Smooth muscle cell (in vitro differentiated cells): ENCODE results near the gene PTPRB. TPM values are rescaled to one million over a fixed set of nuclear protein-coding genes. Genes with fewer than 3 reads are reported as not detected.

Source experiments
- DNase-seq: peaks from one replicate; lab custom pipeline; 2025; ENCODE audit not compliant: unreplicated experiment; lab: John Stamatoyannopoulos, UW
- H2AFZ ChIP-seq: fragments of 200-600 bp; sonication (generic); 2 replicates; pipeline ENCODE4 v1.6.0; 2016; ENCODE audit warnings: antibody characterized with exemption, low read depth, mild to moderate bottlenecking
- H3F3A ChIP-seq: fragments of 200-600 bp; sonication (generic); 2 replicates; pipeline ENCODE4 v1.6.0; 2017; ENCODE audit warnings: antibody characterized with exemption, low read depth
- H3K27ac ChIP-seq: fragments of 200-600 bp; sonication (generic); 2 replicates; pipeline ENCODE4 v1.5.1; 2016; ENCODE audit warnings: low read depth, mild to moderate bottlenecking
- H3K27me3 ChIP-seq: fragments of 200-600 bp; sonication (generic); 2 replicates; pipeline ENCODE4 v1.6.1; 2016; ENCODE audit warnings: low read depth, mild to moderate bottlenecking
- H3K36me3 ChIP-seq: fragments of 200-600 bp; sonication (generic); 2 replicates; pipeline ENCODE4 v1.5.1; 2016; ENCODE audit warnings: low read depth
- H3K4me1 ChIP-seq: fragments of 200-600 bp; sonication (generic); 2 replicates; pipeline ENCODE4 v1.5.1; 2016; ENCODE audit warnings: low read depth
- H3K4me2 ChIP-seq: fragments of 200-600 bp; sonication (generic); 2 replicates; pipeline ENCODE4 v1.6.0; 2016; ENCODE audit warnings: mild to moderate bottlenecking
- H3K4me3 ChIP-seq: fragments of 200-600 bp; sonication (generic); 2 replicates; pipeline ENCODE4 v1.5.1; 2016; ENCODE audit warnings: mild to moderate bottlenecking
- H3K79me2 ChIP-seq: fragments of 200-600 bp; sonication (generic); 2 replicates; pipeline ENCODE4 v1.6.0; 2016; ENCODE audit warnings: low read depth, mild to moderate bottlenecking
- H3K9ac ChIP-seq: fragments of 200-600 bp; sonication (generic); 2 replicates; pipeline ENCODE4 v1.6.0; 2016; ENCODE audit warnings: low read depth
- H3K9me3 ChIP-seq: fragments of 200-600 bp; sonication (generic); replicated peaks from 2 replicates; pipeline ENCODE4 v1.5.1; 2016; ENCODE audit warnings: low read depth
- H4K20me1 ChIP-seq: fragments of 200-600 bp; sonication (generic); 2 replicates; pipeline ENCODE4 v1.6.0; 2016; ENCODE audit warnings: low read depth
- WGBS: methylation state at CpG from one replicate; pipeline ENCODE4 v1.1.7; 2016; ENCODE audit warnings: low lambda C conversion rate; 5-methylcytosine and 5-hydroxymethylcytosine counted together
- polyA plus RNA-seq: library from polyadenylated mRNA; unstranded; fragments of >200 nt; fragmentation: Nextera tagmentation; extraction: Ambion mirVana; gene quantifications from 2 replicates; pipeline ENCODE4 v1.2.1, GENCODE V29; 2016
- total RNA-seq: library from RNA; depleted of rRNA; stranded (reverse); fragments of >200 nt; gene quantifications from 2 replicates; pipeline ENCODE4 v1.2.3, GENCODE V29; 2014
- TF ChIP-seq, protein P1 (sequence below): fragments of 200-600 bp; sonication (generic); IDR thresholded peaks from 2 replicates; pipeline ENCODE4 v1.5.1; 2017; ENCODE audit warnings: borderline replicate concordance, mild to moderate bottlenecking, antibody characterized with exemption; ENCODE audit not compliant: insufficient read depth, poor library complexity, severe bottlenecking

The PTPRB gene
- total and polyA plus RNA-seq, 2 experiments from 2014 or later: 0.56 to 7.3 TPM

DNA sequence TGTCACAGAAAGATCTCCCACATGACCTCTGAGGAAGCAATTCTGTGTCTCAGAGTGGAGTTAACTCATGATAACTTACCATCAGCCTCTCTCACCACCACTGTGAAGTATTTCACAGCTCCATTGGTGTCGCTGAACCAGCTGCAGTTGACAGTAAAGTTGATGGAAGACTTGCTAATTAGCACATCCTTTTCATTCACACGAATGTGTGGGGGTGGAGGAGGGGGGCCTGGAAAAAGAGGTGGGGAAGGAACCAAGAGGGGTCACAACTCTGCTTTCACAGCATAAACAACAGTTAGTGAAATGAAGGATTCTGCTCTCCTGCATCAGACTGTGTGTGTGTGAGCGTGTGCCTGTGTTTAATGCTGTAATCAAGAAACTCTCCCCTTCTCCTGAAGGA, 82.1 kb downstream of the PTPRB start:
- H4K20me1 ChIP-seq: no peaks in the 10 kb centered on the region
- no peak overlapping the region for H3K4me2 ChIP-seq
- peak overlapping the region; percentile 66 for H2AFZ ChIP-seq
- H3K9me3 ChIP-seq: no peaks in the 10 kb centered on the region
- no peak overlapping the region for H3K9ac ChIP-seq
- H3K27me3 ChIP-seq: no peaks in the 10 kb centered on the region
- TF ChIP-seq, protein P1, sequence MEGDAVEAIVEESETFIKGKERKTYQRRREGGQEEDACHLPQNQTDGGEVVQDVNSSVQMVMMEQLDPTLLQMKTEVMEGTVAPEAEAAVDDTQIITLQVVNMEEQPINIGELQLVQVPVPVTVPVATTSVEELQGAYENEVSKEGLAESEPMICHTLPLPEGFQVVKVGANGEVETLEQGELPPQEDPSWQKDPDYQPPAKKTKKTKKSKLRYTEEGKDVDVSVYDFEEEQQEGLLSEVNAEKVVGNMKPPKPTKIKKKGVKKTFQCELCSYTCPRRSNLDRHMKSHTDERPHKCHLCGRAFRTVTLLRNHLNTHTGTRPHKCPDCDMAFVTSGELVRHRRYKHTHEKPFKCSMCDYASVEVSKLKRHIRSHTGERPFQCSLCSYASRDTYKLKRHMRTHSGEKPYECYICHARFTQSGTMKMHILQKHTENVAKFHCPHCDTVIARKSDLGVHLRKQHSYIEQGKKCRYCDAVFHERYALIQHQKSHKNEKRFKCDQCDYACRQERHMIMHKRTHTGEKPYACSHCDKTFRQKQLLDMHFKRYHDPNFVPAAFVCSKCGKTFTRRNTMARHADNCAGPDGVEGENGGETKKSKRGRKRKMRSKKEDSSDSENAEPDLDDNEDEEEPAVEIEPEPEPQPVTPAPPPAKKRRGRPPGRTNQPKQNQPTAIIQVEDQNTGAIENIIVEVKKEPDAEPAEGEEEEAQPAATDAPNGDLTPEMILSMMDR: no peak
- 38% methylated on average over 3 of the region's 3 CpGs for WGBS
- no peak overlapping the region for H3K4me3 ChIP-seq
- H3K4me1 ChIP-seq: peaks cover 4% of the 10 kb centered on the region
- no peaks in the 10 kb centered on the region for H3K79me2 ChIP-seq
- H3K36me3 ChIP-seq: no peaks in the 10 kb centered on the region
- H3F3A ChIP-seq: no peaks in the 10 kb centered on the region
- DNase-seq: no peak
- no peak overlapping the region for H3K27ac ChIP-seq

DNA sequence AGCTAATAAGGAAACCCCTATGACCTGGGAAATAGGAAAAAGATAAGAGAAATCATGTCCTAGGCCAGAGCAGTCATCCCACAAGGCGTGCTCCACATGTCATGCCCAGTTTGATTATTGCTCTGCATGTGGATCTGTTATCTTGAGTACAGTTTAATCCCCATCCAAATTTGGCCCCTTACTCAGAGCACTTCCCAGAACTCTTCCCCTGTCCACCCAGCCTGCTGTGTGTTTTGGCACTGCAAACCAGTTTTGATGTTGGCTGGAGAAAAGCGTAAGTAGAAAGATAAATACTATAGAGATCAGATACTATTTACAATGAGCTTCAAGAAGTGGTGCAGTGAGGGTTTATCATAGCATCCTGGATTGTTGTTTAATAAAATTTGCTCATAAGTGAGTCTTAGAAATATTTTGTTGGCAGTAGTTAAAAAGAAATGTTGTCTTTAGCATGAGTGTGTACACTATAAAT, 83.8 kb downstream of the PTPRB start:
- peak overlapping the region; percentile 51 for H3K4me2 ChIP-seq
- peaks cover 5% of the 10 kb centered on the region for H3F3A ChIP-seq
- H3K9ac ChIP-seq: no peak overlapping the region
- H3K36me3 ChIP-seq: no peaks in the 10 kb centered on the region
- no peak overlapping the region for H3K4me3 ChIP-seq
- WGBS: 40% methylated on average over 2 of the region's 2 CpGs
- no peaks in the 10 kb centered on the region for H4K20me1 ChIP-seq
- peaks cover 4% of the 10 kb centered on the region for H3K4me1 ChIP-seq
- no peaks in the 10 kb centered on the region for H3K79me2 ChIP-seq
- H3K27me3 ChIP-seq: no peaks in the 10 kb centered on the region
- DNase-seq: no peak
- no peak overlapping the region for H3K27ac ChIP-seq
- H2AFZ ChIP-seq: no peak overlapping the region
- TF ChIP-seq, protein P1: no peak
- H3K9me3 ChIP-seq: no peaks in the 10 kb centered on the region

DNA sequence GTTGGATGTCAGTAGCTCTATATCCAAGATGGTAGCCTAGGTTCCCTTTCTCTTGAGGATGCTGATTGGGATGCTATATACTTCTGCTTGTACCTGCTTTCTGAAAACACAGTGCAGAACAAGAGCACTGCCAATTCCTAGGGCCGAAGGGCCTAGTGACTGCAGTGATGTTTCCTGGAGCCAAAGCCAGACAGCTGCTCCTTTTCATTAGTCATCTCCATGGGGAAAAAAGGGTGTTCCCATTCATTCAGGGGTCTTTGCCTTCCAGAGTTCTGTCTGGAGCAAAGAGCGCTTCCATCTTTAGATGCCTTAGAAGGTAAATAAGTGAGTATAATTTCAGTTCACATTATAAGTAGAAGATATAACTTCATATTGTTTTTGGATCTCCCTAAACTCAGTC, 85.5 kb downstream of the PTPRB start:
- Histone ChIP-seq H3K9ac (no peak overlapping the region), H3K9me3 (no peaks in the 10 kb centered on the region), H3K79me2 (no peaks in the 10 kb centered on the region), H2AFZ (no peak overlapping the region), H4K20me1 (no peaks in the 10 kb centered on the region), H3K27me3 (no peaks in the 10 kb centered on the region), H3F3A (peaks cover 5% of the 10 kb centered on the region), H3K4me2 (no peak overlapping the region), H3K4me3 (no peak overlapping the region), H3K36me3 (no peaks in the 10 kb centered on the region), H3K27ac (no peak overlapping the region), H3K4me1 (peaks cover 4% of the 10 kb centered on the region)
- WGBS: 97% methylated on average over 2 of the region's 2 CpGs
- TF ChIP-seq, protein P1: no peak
- no peak for DNase-seq

DNA sequence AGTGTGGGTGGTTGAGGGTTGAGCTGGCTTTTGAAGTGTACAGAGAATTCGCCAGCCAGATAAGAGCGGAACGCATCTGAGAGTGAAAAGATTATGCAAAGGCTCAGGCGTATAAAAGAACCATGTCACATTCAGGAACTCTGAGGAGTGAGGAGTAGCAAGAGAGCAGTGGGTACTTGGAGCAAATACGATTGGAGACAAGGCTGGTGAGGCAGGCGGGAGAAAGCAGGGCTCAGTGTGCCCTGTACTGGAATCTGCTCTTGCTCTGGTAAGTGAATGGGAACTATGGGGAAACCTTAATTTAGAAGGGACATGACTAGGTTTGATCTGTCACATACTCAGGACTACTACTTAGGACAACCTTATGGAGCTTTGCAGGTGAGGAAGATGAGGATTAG, 87.0 kb downstream of the PTPRB start:
- no peaks in the 10 kb centered on the region for H3K27me3 ChIP-seq
- H3K27ac ChIP-seq: peak overlapping the region; percentile 63
- TF ChIP-seq, protein P1: no peak
- no peaks in the 10 kb centered on the region for H4K20me1 ChIP-seq
- no peak for DNase-seq
- peaks cover 5% of the 10 kb centered on the region for H3F3A ChIP-seq
- H3K79me2 ChIP-seq: no peaks in the 10 kb centered on the region
- no peaks in the 10 kb centered on the region for H3K9me3 ChIP-seq
- H3K4me1 ChIP-seq: peaks cover 4% of the 10 kb centered on the region
- H3K4me3 ChIP-seq: no peak overlapping the region
- H3K36me3 ChIP-seq: no peaks in the 10 kb centered on the region
- no peak overlapping the region for H3K9ac ChIP-seq
- H2AFZ ChIP-seq: peak overlapping the region; percentile 59
- peak overlapping the region; percentile 48 for H3K4me2 ChIP-seq
- WGBS: 23% methylated on average over 6 of the region's 6 CpGs
